T-helper 22 cell (primary cell): Measurements from ENCODE around the gene HERC4.
"Not testable (repeated sequence)": the region's sequence is repeated elsewhere in the genome, so short reads cannot be mapped to it uniquely, and the experiment has no call there.

ENCODE experiments used
- DNase-seq: peaks from one replicate; pipeline ENCODE4 v3.0.0-alpha.2; 2020; ENCODE audit warnings: low read depth

Gene HERC4

DNA sequence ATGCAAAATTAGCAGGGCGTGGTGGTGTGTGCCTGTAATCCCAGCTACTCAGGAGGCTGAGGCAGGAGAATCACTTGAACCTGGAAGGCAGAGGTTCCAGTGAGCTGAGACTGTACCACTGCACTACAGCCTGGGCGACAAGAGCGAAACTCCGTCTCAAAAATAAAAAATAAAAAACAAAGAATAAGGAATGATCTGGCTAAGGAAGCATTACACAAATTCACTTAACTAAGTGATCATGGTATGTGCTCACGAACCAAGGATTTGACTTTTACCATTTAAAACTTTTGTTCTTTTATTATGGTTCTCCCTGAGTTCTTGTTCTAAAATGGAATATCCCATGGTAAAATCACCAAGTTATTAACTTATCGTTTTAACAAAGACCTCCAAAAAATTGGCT lies 119.5 kb downstream of the HERC4 start:
- DNase-seq: no peak

GRCh38 chr10:67943917-67944316 lies 131.2 kb downstream of the HERC4 start:
- no peak for DNase-seq

GRCh38 chr10:67936416-67936815 lies 138.7 kb downstream of the HERC4 start:
- no peak for DNase-seq

DNA sequence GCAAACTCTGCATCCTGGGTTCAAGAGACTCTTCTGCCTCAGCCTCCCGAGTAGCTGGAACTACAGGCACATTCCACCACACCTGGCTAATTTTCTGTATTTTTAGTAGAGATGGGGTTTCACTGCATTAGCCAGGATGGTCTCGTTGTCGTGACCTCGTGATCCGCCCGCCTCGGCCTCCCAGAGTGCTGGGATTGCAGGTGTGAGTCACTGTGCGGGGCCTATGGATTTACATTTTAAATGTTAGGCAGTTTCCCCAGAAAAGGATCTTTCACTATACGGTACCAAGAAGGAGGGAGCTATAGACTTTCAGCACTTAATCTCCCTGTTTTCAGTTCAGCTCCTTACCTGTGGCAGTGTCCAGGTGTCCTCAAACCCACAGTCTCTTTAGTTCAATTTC lies 139.9 kb downstream of the HERC4 start:
- no peak for DNase-seq

GRCh38 chr10:67934336-67934735 lies 140.7 kb downstream of the HERC4 start:
- no peak for DNase-seq

GRCh38 chr10:67933199-67933598 lies 141.9 kb downstream of the HERC4 start:
- no peak for DNase-seq

DNA sequence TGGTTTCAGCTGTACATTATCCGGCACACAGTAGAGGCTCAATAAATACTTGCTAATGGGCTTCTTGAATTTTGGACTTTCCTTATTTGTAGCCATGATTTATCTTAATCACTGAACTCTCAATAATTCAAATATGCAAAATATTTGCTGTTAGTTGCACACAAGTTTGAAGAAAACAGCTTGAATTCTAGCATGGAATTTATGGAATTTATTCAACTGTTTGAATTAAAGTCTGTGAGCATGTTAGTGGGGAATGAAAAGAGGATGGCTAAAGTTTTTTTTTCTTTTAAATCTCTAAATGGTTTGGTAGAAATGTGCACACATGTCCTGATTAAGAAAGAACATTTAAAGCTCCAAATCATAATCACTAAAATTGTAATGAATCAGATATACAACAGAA lies 148.1 kb downstream of the HERC4 start:
- no peak for DNase-seq

- DNase-seq: no peak
Observed at GRCh38 chr10:67925449-67926005, 149.6 kb downstream of the HERC4 start.

GRCh38 chr10:67924136-67924535 lies 150.9 kb downstream of the HERC4 start:
- DNase-seq: no peak

DNA sequence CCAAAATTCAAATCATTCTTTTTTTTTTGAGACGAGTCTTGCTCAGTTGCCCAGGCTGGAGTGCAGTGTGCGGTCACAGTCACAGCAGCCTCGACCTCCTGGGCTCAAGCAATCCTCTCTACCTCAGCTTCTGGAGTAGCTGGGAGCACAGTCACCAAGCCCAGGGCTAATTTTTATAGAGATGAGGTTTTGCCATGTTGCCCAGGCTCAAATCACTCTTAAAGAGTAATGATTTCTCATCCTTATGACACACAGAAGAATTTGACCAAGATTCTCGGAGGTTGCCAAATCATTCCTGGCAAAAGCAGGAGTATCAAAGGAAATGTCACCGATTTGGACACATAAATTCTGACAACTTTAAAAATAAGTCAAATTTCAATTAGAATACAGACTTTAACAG lies 151.5 kb downstream of the HERC4 start:
- no peak for DNase-seq

DNA sequence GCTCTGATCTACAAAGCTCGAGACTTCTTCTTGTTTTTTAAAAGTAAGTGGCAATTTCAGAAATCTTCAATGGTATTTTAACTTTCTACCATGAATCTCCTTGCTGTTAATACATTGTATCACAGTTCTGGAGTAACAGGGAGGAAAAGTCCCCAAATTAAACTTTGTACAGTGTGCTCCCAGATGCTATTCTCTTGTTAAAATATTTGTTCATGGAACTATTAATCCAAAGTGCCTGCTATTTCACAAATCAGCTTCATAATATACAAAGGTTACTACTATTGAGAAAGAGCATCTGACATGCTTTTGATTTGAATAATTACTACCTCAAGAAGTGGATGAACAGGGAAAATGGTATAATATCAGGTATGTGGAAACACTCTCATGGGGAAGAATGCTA lies 154.0 kb downstream of the HERC4 start:
- DNase-seq: no peak

GRCh38 chr10:67917679-67918078 lies 157.4 kb downstream of the HERC4 start:
- no peak for DNase-seq

- no peak for DNase-seq
Observed at GRCh38 chr10:67917169-67917568, 157.9 kb downstream of the HERC4 start.

- DNase-seq: no peak
Observed at GRCh38 chr10:67914777-67915340, 160.2 kb downstream of the HERC4 start.

DNA sequence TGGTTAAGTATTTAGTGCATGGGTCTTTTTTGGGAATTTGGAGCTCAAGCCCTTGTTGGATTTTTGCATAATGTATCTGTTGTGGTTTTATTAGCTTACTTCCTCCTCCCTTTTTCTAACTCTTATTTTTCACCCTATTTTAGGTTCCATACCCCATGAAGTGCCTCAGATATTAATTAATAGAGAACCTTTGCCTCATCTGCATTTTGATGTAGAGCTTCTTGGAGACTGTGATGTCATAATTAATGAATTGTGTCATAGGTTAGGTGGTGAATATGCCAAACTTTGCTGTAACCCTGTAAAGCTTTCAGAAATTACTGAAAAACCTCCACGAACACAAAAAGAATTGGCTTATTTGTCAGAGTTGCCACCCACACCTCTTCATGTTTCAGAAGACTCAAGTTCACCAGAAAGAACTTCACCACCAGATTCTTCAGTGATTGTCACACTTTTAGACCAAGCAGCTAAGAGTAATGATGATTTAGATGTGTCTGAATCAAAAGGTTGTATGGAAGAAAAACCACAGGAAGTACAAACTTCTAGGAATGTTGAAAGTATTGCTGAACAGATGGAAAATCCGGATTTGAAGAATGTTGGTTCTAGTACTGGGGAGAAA lies 162.6 kb downstream of the HERC4 start:
- DNase-seq: no peak

- no peak for DNase-seq
Observed at GRCh38 chr10:67903581-67903980, 171.5 kb downstream of the HERC4 start.

- no peak for DNase-seq
Observed at GRCh38 chr10:67893637-67894036, 181.4 kb downstream of the HERC4 start.

DNA sequence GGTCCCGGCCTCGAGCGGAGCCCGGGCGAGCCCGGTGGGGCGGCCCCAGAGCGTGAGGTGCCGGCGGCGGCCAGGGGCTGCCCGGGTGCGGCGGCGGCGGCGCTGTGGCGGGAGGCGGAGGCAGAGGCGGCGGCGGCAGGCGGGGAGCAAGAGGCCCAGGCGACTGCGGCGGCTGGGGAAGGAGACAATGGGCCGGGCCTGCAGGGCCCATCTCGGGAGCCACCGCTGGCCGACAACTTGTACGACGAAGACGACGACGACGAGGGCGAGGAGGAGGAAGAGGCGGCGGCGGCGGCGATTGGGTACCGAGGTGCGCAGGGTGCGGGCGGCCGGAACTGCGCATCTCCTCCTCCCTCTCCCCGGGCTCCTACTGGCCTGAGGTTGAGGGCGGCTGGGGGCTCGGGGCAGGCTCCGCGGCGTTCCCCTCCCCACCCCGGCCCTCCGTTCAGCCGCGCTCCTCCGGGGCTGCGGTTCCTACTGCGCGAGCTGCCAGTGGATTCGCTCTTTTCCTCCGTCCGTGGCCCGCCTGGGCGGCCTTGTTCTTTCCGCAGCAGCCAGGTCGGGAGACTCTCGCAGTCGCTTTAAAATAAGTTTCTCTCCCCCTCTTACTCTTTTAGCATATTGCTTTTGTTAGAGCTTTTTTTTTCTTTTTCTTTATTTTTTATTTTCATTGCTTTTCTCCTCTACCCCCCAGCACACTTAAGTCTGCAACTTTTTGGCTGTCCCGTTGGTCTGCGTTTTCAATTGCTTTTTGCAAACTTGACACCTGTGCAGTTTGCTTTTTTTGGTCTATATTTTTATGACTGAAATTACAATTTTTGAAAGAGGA lies 190.0 kb downstream of the HERC4 start:
- DNase-seq: peak; percentile 75

GRCh38 chr10:67884313-67884841 lies 190.7 kb downstream of the HERC4 start, which contains the start of gene SIRT1:
TSS of gene SIRT1 (plus strand) at chr10:67884656. CDS start at chr10:67884722, 66 bp downstream.
- DNase-seq: peak; percentile 87

DNA sequence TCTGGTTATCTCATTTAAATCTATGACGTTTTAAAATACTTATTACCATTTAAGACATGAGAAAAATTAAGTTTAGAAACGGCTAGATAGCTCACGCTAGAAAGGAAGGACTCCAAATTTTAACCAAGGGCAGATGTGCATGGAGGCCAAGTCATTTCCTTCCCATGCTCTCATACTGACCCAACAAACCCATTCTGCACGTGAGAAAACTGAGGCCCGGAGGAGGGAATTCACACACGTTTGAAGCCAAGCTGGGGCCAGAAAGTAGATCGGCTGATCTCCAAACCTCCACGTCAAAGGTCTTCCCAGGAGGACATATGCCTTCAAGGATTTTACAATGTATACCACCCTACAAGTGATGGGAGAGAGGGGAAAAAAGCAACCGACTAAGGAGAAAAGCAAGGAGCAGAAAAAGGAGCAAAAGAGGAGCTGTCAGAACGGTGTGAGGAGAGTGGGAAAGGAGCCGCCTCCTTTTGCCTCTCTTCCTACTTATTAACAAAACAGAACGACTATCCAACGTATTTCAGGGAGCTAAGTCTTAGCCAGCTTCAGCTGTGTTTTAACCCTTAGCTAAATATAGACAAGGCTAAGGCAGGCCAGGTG lies 191.3 kb downstream of the HERC4 start:
- no peak for DNase-seq

DNA sequence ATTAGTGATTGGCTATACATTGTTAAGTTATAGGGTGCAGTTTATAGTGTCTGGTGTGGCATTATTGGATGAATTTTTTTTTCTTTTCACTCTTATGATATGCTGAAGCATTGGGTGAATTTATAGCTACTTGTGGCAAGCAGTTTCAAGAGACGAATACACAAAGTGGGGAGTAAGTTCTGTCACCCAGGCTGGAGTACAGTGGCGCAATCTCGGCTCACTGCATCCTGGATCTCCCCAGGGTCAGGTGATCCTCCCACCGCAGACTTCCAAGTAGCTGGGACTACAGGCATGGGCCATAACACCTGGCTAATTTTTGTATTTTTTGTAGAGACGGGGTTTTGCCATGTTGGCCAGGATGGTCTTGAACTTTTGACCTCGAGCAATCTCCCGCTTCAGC lies 196.9 kb downstream of the HERC4 start:
- no peak for DNase-seq

DNA sequence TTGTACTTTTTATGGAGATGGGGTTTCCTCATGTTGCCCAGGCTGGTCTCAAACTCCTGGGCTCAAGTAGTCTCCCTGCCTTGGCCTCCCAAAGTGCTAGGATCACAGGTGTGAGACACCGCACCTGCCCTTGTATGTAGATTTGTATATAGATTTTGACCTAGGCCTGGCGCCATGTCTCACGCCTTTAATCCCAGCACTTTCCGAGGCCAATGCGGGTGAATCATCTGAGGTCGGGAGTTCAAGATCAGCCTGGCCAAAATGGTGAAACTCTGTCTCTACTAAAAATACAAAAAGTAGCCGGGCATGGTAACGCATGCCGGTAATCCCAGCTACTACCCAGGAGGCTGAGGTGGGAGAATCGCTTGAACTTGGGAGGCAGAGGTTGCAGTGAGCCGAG lies 197.7 kb downstream of the HERC4 start:
- not testable (repeated sequence) for DNase-seq
